SK-N-SH (cell line): ENCODE data around the gene OR6V1. TPM values are rescaled to one million over a fixed set of nuclear protein-coding genes. Genes with fewer than 3 reads are reported as not detected.
"Not testable (repeated sequence)": the region's sequence is repeated elsewhere in the genome, so short reads cannot be mapped to it uniquely, and the experiment has no call there.

Experiments
- CTCF ChIA-PET: fragments of 300-600, 350-600 bp; formaldehyde crosslinking; extraction: SDS; loops from one replicate; lab custom pipeline; 2021; lab: Yijun Ruan, JAX
- POLR2A ChIA-PET: fragments of 350-600 bp; sonication (Branson Sonifier 250); formaldehyde crosslinking; extraction: SDS; loops from one replicate; lab custom pipeline; 2020; ENCODE audit warnings: antibody characterized with exemption, inconsistent platforms; lab: Yijun Ruan, JAX
- DNase-seq: peaks from one replicate; pipeline ENCODE4 v3.0.0; 2012
- H2AFZ ChIP-seq: fragments of 200-600 bp; sonication (generic); 2 replicates; pipeline ENCODE4 v1.8.1; 2016; ENCODE audit warnings: antibody characterized with exemption, mild to moderate bottlenecking, low read depth
- H3F3A ChIP-seq: fragments of 200-600 bp; sonication (generic); replicated peaks from 2 replicates; pipeline ENCODE3; 2016; ENCODE audit warnings: antibody characterized with exemption, mild to moderate bottlenecking; ENCODE audit not compliant: insufficient read depth
- H3K27ac ChIP-seq, 2 experiments: fragments of 200-500 bp in 1 of 2; fragments of 200-600 bp in 1 of 2; sonication (Bioruptor generic) in 1 of 2; sonication (generic), shearing (Covaris generic) in 1 of 2; 2 replicates each; pipeline versions ENCODE4 v1.5.1 to v1.6.1; 2014 to 2016; ENCODE audit warnings: low read depth in 2 of 2, inconsistent platforms in 1 of 2, low read length in 1 of 2, mild to moderate bottlenecking in 1 of 2, mixed read lengths in 1 of 2
- H3K27me3 ChIP-seq: fragments of 200-600 bp; sonication (generic), shearing (Covaris generic); 2 replicates; pipeline ENCODE4 v1.6.1; 2016; ENCODE audit warnings: mixed run types; ENCODE audit not compliant: insufficient read depth
- H3K36me3 ChIP-seq, 2 experiments: fragments of 200-500 bp in 1 of 2; fragments of 200-600 bp in 1 of 2; sonication (Bioruptor generic) in 1 of 2; sonication (generic) in 1 of 2; replicated peaks in 1 of 2; 2 replicates each; pipeline versions ENCODE3 to v1.5.1; 2014 to 2016; ENCODE audit warnings: low read length in 1 of 2, mild to moderate bottlenecking in 1 of 2; ENCODE audit not compliant: insufficient read depth in 2 of 2, control insufficient read depth in 1 of 2
- H3K4me1 ChIP-seq, 2 experiments: fragments of 200-500 bp in 1 of 2; fragments of 200-600 bp in 1 of 2; sonication (Bioruptor generic) in 1 of 2; sonication (generic), shearing (Covaris generic) in 1 of 2; 2 replicates each; pipeline versions ENCODE4 v1.5.1 to v1.6.1; 2014 to 2016; ENCODE audit warnings: low read depth in 1 of 2, low read length in 1 of 2, mixed run types in 1 of 2; ENCODE audit not compliant: insufficient read depth in 2 of 2, control insufficient read depth in 1 of 2
- H3K4me2 ChIP-seq: fragments of 200-600 bp; sonication (generic), shearing (Covaris generic); 2 replicates; pipeline ENCODE4 v1.6.1; 2017; ENCODE audit warnings: mixed run types
- H3K4me3 ChIP-seq, 2 experiments: fragments of 200-500 bp in 1 of 2; fragments of 200-600 bp in 1 of 2; sonication (Bioruptor generic) in 1 of 2; sonication (generic), shearing (Covaris generic) in 1 of 2; 2 replicates each; pipeline versions ENCODE4 v1.5.1 to v1.8.1; 2014 to 2016; ENCODE audit warnings: low read depth in 2 of 2, inconsistent platforms in 1 of 2, low read length in 1 of 2, mild to moderate bottlenecking in 1 of 2, mixed read lengths in 1 of 2, moderate library complexity in 1 of 2
- H3K79me2 ChIP-seq: fragments of 200-600 bp; sonication (generic); 2 replicates; pipeline ENCODE4 v1.8.1; 2017; ENCODE audit warnings: mild to moderate bottlenecking; ENCODE audit not compliant: insufficient read depth
- H3K9ac ChIP-seq: fragments of 200-600 bp; sonication (generic); 2 replicates; pipeline ENCODE4 v1.6.1; 2017; ENCODE audit warnings: mixed run types
- H3K9me2 ChIP-seq: fragments of 200-600 bp; sonication (generic); 2 replicates; pipeline ENCODE4 v1.6.1; 2017; ENCODE audit warnings: mixed run types
- H3K9me3 ChIP-seq: fragments of 200-600 bp; sonication (generic); 2 replicates; pipeline ENCODE4 v1.6.1; 2017; ENCODE audit warnings: mixed run types, mild to moderate bottlenecking, moderate library complexity
- H4K20me1 ChIP-seq: fragments of 200-600 bp; sonication (generic); 2 replicates; pipeline ENCODE4 v1.6.1; 2017; ENCODE audit warnings: mild to moderate bottlenecking, mixed run types; ENCODE audit not compliant: insufficient read depth
- EP300 ChIP-seq, 2 experiments: IDR thresholded peaks; 2 replicates each; pipeline versions ENCODE4 v1.4.0 to v1.6.1; 2012; ENCODE audit warnings: borderline replicate concordance in 1 of 2, low read depth in 1 of 2, low read length in 1 of 2
- EZH2phosphoT487 ChIP-seq: fragments of 200-600 bp; sonication (generic); IDR thresholded peaks from 2 replicates; pipeline ENCODE4 v1.6.1; 2017; ENCODE audit warnings: low read depth, mixed run types, mild to moderate bottlenecking, antibody characterized with exemption, moderate library complexity, borderline replicate concordance
- RAD21 ChIP-seq: IDR thresholded peaks from 2 replicates; pipeline ENCODE4 v1.6.1; 2012; ENCODE audit warnings: mild to moderate bottlenecking, low read length
- RFX5 ChIP-seq: IDR thresholded peaks from 2 replicates; pipeline ENCODE4 v1.6.1; 2012; ENCODE audit warnings: mild to moderate bottlenecking, improper control_type of control experiment, low read length
- USF2 ChIP-seq: fragments of 150-350 bp; IDR thresholded peaks from 2 replicates; pipeline ENCODE4 v1.6.1; 2017; ENCODE audit warnings: antibody characterized with exemption, low read length, low read depth, borderline replicate concordance
- ZBTB33 ChIP-seq: IDR thresholded peaks from 2 replicates; pipeline ENCODE4 v1.4.0; 2012; ENCODE audit warnings: low read depth, borderline replicate concordance
- WGBS: methylation state at CpG from one replicate; pipeline ENCODE4 v1.1.6; 2017; ENCODE audit warnings: low lambda C conversion rate; 5-methylcytosine and 5-hydroxymethylcytosine counted together
- polyA plus RNA-seq, 3 experiments: library from polyadenylated mRNA; depleted of rRNA; stranded (reverse); fragments of >200 nt; gene quantifications; 2 replicates each; pipeline ENCODE4 v1.2.3, GENCODE V29; 2012

The OR6V1 gene
- polyA plus RNA-seq, 1 of the 3 experiments (the other 2 are of a cell fraction): not detected

- no peak for DNase-seq
- TF ChIP-seq EZH2phosphoT487: no peak
- TF ChIP-seq RFX5: no peak
- TF ChIP-seq RAD21: no peak
- TF ChIP-seq ZBTB33: no peak
- TF ChIP-seq EP300 (IDR thresholded peaks at IDR 0.05; ENCODE audit: borderline replicate concordance in 1 of 2, low read depth in 1 of 2, low read length in 1 of 2): no peak
- TF ChIP-seq USF2: no peak
- H3K9me3 ChIP-seq: peaks cover 10% of the 10 kb centered on the region
- no peaks in the 10 kb centered on the region for H3K27me3 ChIP-seq
- H2AFZ ChIP-seq: no peak overlapping the region
- CTCF ChIA-PET: no interaction called here
- H3K4me1 ChIP-seq: no peaks in the 10 kb centered on the region
- H3K4me3 ChIP-seq: no peak overlapping the region
- no peaks in the 10 kb centered on the region for H3F3A ChIP-seq
- H3K79me2 ChIP-seq: no peaks in the 10 kb centered on the region
- no peak overlapping the region for H3K4me2 ChIP-seq
- POLR2A ChIA-PET: no interaction called here
- 4% methylated on average over 2 of the region's 2 CpGs for WGBS
- H3K36me3 ChIP-seq: no peaks in the 10 kb centered on the region
- H3K9ac ChIP-seq: no peak overlapping the region
- no peaks in the 10 kb centered on the region for H4K20me1 ChIP-seq
- H3K9me2 ChIP-seq: 0 out of 2 replicates have a peak, but pooled peaks cover 4% of the 10 kb centered on the region
- no peak overlapping the region for H3K27ac ChIP-seq
Measured at GRCh38 chr7:143096146-143096545, 44.0 kb downstream of the OR6V1 start.

- H3K79me2 ChIP-seq, H4K20me1 ChIP-seq, POLR2A ChIA-PET, H3K9me2 ChIP-seq, H3K36me3 ChIP-seq, H3K4me1 ChIP-seq, H3K27me3 ChIP-seq, H2AFZ ChIP-seq, H3K4me2 ChIP-seq, H3F3A ChIP-seq, H3K27ac ChIP-seq, H3K9ac ChIP-seq, H3K4me3 ChIP-seq, DNase-seq: not testable (repeated sequence)
- 0% methylated on average over 1 of the region's 1 CpG for WGBS
- H3K9me3 ChIP-seq: peaks cover 10% of the 10 kb centered on the region
- CTCF ChIA-PET: interaction anchor here (0.8 kb wide), 1 partner anchor 115 kb away, joined by 3 read pairs; no protein-coding TSS in a partner anchor
Measured at GRCh38 chr7:143099579-143099978, 47.4 kb downstream of the OR6V1 start.

Other genes with a start within 250 kb of the OR6V1 start
- gene EPHB6, start 197.3 kb upstream of the OR6V1 start, polyA plus RNA-seq (2012; rRNA removed): 1.2 and 1.8 TPM in 2 replicates
- gene TRPV6, start 166.6 kb upstream of the OR6V1 start, polyA plus RNA-seq (2012; rRNA removed): not detected in 2 replicates
- not detected in 2 replicates for gene TRPV5, start 118.6 kb upstream of the OR6V1 start, polyA plus RNA-seq (2012; rRNA removed)
- gene LLCFC1, start 112.9 kb upstream of the OR6V1 start, polyA plus RNA-seq (2012; rRNA removed): not detected in 2 replicates
- 0.05 and 0.18 TPM in 2 replicates for gene KEL, start 90.0 kb upstream of the OR6V1 start, polyA plus RNA-seq (2012; rRNA removed)
- not detected in 2 replicates for gene OR9A2, start 25.2 kb upstream of the OR6V1 start, polyA plus RNA-seq (2012; rRNA removed)
- not detected in 2 replicates for gene PIP, start 79.7 kb downstream of the OR6V1 start, polyA plus RNA-seq (2012; rRNA removed)
- not detected in 2 replicates for gene TAS2R39, start 131.1 kb downstream of the OR6V1 start, polyA plus RNA-seq (2012; rRNA removed)
- not detected in 2 replicates for gene TAS2R40, start 169.7 kb downstream of the OR6V1 start, polyA plus RNA-seq (2012; rRNA removed)
- gene GSTK1, start 211.1 kb downstream of the OR6V1 start, polyA plus RNA-seq (2012; rRNA removed): 299 and 354 TPM in 2 replicates
- 0.05 and 0.19 TPM in 2 replicates for gene TMEM139, start 232.6 kb downstream of the OR6V1 start, polyA plus RNA-seq (2012; rRNA removed)
- 19.7 and 22.3 TPM in 2 replicates for gene CASP2, start 236.0 kb downstream of the OR6V1 start, polyA plus RNA-seq (2012; rRNA removed)